Transverse colon (tissue), 4 donors: ENCODE measurements around the gene ERG.
A peak's percentile ranks its signal among the peaks of the same experiment; 100 is the strongest.

Experiments
- CTCF ChIP-seq, 5 experiments: fragments of 200-600 bp in 3 of 5; fragments of 450-650 bp in 2 of 5; sonication (generic) in 3 of 5; IDR thresholded peaks; 1 replicate in 2 of 5; 2 replicates in 3 of 5; pipeline ENCODE4 v1.5.1; 2016 to 2017; ENCODE audit warnings: antibody characterized with exemption in 5 of 5, inconsistent platforms in 3 of 5, mild to moderate bottlenecking in 2 of 5, moderate library complexity in 1 of 5
- EP300 ChIP-seq: sonication (generic); formaldehyde crosslinking; IDR thresholded peaks from one replicate; pipeline ENCODE4 v1.6.1; 2017; ENCODE audit warnings: antibody characterized with exemption, low read depth
- POLR2A ChIP-seq: fragments of 450-650 bp; IDR thresholded peaks from one replicate; pipeline ENCODE4 v1.6.1; 2016; ENCODE audit warnings: antibody characterized with exemption, mild to moderate bottlenecking, moderate library complexity
- POLR2AphosphoS5 ChIP-seq, 3 donors: sonication (generic); formaldehyde crosslinking; IDR thresholded peaks; one replicate each; pipeline ENCODE4 v1.6.1; 2016; ENCODE audit warnings: antibody characterized with exemption in 3 of 3

GRCh38 chr21:38486221-38486620 is 12.1 kb downstream of the ERG start:
- TF ChIP-seq CTCF (IDR thresholded peaks at IDR 0.05): no peak
- TF ChIP-seq POLR2A: no peak
- no peak for TF ChIP-seq POLR2AphosphoS5 (IDR thresholded peaks at IDR 0.05)
- TF ChIP-seq EP300: peak; percentile 9
